HG03175 (cell line): ENCODE results near the gene RPL28.

Experiments used
- ATAC-seq: cut with Tn5 transposase; IDR thresholded peaks from one replicate; pipeline ENCODE4 v1.9.1; 2021; ENCODE audit warnings: mild to moderate bottlenecking, moderate library complexity; ENCODE audit not compliant: unreplicated experiment

Gene RPL28

DNA sequence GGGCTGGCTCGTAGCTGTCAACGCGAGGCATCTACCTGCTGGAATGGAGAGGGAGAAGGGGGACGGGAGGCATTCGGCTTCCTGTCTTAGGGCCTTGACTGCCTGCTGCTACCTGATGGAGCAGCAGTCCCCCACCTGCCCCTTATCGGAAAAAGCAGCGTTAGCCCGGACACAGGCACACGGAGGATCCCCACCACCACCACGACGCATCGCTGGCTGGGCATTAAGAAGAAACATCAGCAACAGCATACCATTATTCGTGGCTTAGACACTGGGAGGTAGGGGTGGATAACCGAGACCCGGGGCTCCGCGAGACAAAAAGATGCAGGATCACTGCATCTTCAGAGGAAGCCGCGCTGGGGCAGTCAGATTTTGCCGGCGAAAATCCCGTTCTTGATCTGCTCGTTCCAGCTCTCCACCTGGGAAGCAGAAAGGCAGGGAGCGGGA, 32.4 kb upstream of the RPL28 start:
- ATAC-seq, result no peak

DNA sequence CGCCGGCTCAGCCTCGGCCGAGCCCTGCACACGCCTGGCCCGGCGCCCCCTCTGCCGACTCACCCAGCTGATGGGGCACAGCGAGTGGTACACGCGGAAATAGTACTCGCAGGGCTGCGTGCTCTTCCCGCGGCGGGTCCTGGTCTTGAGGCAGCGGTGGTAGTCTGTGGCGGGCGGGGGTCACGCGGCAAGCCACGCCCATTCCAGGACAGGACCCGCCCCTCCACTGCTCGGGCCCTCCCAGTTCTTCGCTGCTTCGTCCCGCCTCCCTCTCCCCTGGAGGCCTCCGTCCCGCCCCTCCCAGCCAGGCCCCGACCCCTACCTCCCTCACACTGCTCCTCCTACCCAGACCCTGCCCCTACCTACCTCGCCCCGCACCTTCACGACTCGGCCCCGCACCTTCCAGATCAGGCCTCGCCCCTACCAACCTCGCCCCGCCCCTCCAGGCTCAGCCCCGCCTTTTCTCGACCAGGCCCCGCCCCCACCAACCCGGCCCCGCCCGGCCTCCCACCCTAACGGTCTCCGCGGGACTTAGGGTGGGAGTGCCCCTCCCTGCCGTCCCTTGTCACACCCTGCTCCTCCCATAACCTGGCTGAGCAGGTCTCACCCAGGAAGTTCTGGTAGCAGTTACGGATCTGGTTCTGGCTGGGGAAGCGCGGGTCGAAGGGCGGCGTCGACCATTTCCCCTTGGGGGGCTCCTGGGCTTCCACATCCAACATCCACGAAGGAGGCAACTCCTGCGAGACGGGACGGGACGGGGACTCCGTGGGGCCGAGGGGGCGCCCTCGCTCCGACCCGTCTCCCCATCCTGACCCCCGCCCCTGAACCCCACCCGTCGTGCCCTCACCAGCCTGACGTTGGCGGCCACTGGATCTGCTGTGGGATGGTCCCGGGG, 31.7 kb upstream of the RPL28 start:
- no peak for ATAC-seq

DNA sequence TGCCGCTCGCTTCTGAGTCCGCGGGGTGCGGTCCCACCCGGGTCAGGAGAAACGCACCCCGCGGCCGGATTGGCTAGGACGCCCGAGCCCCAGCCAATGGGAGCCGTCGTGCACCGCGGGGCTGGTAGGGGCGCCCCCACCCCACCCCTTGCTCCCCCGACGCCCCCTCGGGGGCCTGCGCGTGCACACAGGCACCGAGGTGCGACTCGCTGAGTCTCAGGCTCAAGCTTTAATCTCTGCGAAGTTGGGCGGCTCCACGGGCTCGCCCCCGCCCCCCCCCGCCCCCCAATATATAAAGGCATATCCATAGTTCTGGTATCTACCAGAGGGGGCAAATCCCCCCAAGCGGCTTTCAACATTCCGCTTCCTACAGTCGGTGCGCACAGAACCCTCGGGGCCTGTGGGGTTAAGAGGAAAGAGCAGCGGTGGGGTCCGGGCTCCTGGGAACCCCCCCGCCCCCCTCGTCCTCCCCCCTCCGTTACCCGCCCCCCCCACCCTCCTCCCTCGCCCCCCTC, 31.0 kb upstream of the RPL28 start, which contains the start of gene COX6B2:
Gene COX6B2 (minus strand): TSS at position 22 of the 515 bp plus-strand sequence. CDS start 198 bp downstream, outside the sequence.
- no peak for ATAC-seq

DNA sequence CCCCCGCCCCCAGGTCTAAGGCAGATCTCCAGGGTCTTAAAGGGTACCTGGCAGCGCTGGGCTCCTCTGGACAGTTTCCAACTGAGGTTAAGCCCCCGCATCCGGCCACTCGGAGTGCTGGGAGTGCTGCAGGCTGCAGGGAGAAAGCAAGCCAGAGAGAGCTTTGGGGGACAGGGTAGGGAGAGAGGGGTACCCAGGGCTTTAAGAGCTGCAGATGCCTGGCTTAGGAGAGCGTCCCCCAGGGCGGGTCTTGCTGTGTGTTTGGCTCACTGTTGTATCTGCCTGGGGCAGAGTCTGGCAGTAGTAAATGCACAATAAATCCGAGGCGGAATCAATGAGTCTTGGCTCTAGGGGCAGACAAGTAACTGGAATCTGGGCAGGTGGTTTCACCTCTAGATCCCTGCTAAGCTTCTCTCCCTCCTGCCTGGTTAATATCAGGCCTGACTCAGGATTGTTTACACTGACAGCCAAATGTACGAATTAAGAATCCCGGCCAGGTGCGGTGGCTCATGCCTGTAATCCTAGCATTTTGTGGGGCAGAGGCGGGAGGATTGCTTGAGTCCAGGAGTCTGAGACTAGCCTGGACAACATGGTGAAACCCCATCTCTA, 30.4 kb upstream of the RPL28 start:
- ATAC-seq, result no peak

DNA sequence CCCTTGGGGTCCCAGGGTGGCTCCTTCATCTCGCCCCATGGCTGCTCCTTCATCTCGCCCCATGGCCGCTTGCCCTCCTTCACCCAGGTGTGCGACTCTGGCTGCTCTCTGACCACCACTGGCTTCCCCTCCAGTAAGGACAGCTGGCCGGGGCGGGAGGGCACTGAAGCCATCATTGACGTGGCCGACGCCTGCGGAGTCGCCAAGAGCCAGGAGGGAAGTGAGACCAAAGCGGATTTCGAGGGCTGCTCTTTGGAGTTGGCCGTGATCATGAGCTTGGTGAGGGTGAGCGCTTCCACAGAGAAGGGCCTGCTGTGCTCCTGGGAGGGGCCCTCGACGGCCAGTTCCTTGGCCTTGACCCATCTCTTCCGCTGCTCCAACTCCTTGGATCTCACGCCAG, 27.2 kb upstream of the RPL28 start:
- ATAC-seq, result no peak

DNA sequence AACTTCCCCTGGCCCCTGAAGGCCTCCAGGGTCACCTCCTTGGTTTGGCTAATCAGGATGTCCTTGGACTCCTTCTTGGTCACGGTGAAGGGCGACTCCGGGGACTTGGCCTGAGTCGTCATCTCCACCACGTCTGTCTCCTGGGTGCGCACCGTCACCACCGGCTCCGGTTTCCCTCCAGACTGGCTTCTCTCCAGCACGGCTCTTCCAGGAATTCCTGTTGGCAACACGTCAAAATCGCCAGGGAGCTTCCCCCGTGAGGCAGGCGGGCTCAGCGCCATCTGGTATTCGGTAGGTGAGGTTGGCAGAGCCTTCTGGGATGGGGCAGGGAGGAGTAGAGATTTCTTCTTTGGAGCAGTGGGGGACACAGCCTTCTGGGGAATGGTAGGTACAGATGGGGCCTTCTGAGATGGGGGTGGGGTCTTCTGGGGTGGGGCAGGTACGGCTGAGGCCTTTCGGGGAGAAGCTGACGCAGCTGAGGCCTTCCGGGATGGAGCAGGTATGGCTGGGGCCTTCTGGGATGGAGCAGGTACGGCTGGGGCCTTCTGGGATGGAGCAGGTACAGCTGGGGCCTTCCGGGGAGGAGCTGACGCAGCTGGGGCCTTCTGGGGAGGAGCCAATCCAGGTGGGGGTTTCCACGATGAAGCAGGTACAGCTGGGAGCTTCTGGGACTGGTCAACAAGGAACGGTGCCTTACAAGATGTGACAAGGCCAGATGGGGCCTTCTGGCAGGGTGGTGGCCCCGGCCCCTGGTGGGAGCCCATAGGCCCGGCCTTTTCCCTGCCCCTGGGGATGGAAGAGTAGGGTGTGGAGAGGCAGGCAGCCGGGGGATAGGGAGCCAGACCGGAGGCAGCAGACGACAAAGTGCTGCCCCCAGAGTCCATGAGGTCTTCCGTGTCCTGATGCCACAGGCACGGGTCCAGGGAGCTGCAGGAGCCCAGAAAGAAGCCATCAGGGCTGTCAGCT, 26.5 kb upstream of the RPL28 start:
- ATAC-seq, result no peak

DNA sequence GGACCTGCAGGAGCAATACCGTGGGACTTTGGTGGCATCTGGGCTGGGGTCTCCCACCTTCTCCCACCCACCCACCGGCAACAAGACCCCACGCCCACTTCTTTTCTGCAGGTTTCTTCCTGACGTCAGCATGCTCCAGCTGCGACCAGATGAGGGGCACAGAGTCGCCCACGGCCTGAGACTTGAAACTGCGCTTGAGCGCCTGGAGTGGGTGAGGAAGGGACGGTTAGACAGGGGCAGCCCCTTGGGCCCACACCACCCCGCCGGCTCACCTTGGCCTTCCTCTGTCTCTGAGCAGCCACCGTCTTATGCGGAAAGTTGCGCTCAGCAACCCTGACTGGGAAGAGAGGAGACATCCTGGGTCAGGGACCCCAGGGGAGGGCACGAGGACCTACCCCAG, 24.8 kb upstream of the RPL28 start:
- ATAC-seq, result no peak

DNA sequence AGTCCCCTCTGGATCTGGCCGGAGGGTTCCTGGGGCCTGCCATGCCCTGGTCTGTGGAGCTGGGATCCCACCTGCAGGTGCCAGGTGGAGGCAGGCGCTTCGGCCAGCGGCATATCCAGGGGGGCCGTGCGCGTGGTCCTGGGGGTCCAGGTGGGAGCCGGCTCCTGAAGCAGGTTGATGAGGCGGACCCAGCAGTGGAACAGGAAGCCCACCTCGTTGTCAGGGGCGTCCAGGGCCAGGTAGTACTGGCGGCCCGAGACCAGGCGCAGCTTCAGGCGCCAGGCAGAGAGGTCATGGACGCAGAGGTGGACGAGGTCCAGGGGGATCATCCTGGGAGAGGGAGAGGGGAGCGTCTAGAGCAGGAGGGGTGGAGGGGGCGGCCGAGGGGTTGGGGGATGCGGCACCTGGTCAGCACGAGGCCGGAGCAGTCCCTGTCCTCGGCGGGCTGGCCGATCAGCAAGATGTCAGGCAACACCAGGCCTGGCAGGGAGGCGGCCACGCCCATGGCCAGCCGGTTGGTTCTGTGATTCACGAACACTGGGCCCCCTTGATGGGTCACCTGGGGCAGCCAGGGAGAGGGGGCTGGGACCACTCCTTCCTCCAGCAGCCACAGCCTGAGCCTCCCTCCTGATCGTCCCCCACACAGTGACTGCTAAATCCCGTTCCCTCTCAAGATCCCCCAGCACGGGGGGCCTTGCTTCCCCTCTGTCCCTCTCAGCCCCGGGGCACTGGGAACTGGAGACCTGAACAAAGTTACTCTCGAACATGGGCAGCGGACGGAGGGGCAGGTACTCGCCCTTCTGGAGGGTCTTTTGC, 23.4 kb upstream of the RPL28 start:
- ATAC-seq, result no peak

DNA sequence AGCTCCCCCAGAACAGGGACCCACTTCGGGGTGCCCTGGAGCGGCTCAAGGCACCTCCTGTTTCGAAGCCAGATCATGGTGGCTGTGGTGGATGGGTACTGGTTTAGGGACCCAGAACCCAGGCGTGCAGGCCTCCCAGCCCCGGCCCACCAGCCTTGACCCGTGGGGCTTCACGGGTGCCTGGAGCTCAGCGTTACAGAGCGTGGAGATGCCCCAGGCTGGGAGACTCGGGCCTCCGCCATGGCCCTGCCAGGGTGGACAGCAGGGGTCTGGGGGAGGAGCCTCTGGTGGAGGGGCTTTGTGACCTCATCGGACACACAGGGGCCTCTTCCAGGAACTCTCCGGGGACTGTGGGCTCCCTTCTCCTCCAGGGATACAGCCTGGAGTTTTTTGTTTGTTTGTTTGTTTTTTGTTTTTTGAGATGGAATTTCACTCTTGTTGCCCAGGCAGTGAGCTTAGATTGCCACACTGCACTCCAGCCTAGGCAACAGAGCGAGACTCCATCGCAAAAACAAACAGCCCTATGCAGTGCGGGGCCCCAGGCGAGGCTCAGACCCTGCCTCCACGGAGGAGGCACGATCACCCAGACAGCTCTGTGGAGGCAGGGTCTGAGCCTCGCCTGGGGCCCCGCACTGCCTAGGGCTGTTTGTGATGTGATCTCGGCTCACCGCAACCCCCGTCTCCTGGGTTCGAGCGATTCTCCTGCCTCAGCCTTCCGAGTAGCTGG, 22.6 kb upstream of the RPL28 start, which contains the start of gene GARIN5B:
Gene GARIN5B (minus strand): TSS at position 271 of the 727 bp plus-strand sequence. CDS start 194 bp downstream, at position 77.
- ATAC-seq, result no peak

DNA sequence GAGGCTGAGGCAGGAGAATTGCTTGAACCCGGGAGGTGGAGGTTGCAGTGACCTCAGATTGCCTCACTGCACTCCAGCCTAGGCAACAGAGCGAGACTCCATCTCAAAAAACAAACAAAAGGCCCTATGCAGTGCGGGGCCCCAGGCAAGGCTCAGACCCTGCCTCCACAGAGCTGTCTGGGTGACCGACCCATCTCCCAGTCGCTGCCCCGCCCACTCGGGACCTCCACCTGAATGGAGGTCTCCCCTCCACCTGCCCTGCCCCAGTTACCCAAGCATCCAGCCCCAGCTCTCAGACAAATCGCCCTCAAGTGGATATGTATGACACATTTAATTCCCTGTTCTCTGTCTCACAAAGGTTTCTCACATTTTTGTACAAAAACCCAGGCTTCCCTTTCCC, 20.5 kb upstream of the RPL28 start:
- ATAC-seq, result no peak

DNA sequence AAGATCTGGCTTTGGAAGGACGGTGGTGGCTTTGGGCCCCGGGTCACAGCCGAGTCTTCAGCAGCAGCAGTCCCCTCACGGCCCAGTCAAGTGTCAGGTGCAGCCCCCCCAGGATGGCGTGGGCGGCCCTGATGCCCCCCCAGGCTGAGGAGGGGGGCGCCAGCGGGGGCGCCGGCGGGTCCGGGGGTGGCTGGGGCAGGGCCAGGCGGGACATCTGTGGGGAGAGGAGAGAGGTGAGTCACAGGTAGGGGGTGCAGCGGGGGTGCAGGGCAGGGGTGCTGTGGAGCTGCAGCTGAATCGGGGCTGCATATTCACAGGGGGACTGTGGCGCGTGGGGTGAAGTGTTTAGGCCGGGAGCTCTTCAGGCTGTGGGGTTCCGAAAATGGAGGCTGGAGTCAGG, 19.8 kb upstream of the RPL28 start:
- ATAC-seq, result no peak

DNA sequence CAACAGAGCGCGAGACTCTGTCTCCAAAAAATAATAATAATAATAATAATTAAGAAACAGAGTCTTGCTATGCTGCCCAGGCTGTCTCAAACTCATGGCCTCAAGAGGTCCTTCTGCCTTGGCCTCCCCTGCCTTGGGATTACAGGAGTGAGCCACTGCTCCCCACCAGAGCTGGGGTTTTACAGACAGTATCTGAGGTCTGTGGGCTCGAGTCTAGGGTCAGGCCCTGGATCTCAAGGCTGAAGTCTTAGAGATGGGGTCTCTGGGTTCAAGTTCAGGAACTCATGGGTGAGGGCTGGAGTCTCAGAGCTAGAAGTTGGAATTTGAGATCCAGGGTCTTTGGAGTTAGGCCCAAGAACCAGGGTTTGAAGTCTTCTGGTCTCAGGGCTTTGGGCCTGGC, 18.9 kb upstream of the RPL28 start:
- no peak for ATAC-seq

DNA sequence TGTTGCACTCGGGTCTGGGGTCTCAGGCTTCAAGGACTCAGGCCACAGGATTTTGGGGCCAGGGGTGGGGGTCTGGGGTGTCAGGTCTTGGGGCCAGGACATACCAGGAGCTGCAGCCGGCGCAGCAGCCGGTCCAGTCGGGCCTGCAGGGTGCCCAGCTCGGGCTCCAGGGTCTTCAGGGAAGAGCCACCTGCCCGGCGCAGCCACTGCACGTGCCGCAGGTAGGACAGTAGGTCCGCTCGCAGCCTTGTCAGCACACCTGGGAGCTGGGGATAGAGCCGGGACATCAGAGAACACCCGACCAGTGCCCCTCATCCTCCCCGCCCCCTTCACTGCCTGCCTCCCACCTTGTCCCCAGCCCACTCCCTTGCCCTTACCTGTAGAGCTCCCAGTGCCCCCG, 17.6 kb upstream of the RPL28 start:
- ATAC-seq, result no peak

DNA sequence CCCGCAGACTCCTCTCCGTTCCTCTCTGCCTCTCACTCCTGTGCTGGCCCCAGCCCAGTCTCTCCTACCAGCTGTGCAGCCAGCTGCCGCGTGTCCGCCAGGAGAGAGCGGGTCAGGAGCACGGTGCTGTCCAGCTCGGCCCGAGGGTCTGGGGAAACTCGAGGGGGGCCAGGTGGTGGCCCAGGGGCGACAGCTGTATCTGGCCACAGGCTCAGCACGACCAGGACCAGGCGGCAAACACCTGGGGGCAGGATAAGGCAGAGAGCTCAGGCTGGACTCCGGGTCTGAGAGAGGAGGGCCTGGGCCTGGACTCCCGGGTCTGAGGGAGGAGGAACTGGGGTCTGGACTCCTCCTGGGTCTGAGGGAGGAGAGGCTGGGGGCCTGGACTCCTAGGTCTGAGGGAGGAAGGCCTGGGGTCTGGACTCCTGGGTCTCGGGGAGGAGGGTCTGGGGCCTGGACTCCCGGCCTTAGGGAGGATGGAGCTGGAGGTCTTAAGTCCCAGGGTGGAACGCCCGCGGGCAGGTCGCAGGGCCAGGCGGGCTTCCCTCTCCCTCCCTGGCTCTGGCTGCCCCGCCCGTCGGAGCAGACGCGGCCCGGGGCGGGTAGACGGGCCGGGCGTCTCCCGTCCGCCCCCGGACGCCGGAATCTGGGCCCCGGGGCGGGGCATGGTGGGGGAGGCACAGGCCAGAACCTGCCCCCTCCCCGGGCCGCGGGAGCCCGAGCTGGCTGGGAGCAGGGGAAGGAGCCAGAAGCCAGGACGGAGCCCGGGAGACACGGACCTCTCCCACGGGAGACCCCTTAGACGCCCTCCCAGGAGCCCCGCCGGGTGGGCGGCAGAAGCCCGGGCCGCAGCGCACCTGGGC, 16.8 kb upstream of the RPL28 start:
- ATAC-seq, result no peak

DNA sequence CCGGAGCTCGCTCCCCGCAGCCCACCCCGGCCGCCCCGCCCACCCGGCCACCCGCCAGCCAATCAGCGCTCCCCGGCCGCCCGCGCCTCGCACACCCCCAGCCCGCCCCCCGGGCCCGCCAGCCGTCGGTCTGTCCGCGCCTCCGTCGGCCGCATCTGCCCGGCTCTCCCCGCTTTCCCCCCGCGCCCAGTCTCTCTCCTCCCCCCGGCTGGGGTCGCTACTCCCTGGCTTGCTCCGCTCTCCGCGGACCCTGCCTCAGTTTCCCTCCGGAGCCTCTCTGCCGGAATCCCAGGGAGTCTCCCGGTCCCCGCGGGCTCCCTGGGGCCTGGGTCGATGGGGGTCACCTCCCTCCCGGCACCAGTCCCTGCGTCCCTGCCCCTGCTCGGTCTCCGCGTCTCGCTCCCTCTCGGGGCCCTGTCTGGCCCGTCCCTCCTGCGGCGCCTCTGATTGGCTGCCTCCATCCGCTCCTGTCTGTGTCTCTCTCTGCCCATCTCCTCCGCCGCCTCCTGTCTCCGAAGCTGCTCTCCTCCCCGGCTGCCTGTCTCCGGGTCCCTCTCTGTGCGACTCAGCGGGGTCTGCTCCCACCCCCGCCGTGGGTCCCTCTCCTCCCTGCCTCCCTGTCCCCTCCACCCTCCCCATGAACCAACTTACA, 16.0 kb upstream of the RPL28 start:
- no peak for ATAC-seq

DNA sequence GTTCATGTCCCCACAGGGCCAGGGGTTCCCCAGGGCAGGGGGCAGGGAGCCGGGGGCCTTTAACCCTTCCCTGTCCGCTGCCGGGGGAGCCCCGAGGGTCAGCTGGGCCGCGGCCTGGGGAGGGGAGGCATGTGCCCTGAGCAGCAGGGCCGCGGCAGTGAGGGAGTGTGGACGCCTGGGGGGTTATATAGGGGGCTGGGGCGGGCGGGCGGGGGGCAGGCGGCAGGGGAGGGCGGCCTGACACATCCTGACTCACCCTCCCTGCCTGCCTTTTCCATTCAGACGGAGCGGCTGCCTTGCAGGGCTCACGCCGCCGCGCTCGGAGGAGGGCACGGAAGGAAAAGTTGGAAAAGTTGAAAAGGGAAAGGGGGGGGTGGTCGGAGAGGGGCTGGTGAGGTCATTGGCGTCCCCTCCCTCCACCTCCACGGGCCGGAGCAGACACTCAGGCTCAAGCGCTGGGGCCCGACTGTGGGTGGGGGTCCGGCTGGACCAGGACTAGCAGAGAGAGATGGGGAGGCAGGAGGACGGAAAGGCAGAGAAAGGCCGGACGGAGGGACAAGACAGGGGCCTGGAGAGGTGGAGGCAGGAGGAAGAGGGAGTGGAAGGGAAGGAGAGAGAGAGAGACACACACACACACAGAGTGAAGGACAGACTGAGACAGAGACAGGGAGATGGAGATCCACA, 15.3 kb upstream of the RPL28 start, which contains the start of gene IL11:
Gene IL11 (minus strand): TSS at position 159 of the 684 bp plus-strand sequence. CDS start 153 bp downstream, at position 6.
- no peak for ATAC-seq
